Smooth muscle cell (in vitro differentiated cells): ENCODE measurements around the gene CFAP119. TPM values are rescaled to one million over a fixed set of nuclear protein-coding genes. Genes with fewer than 3 reads are reported as not detected.

ENCODE experiments used
- DNase-seq: peaks from one replicate; lab custom pipeline; 2025; ENCODE audit not compliant: unreplicated experiment; lab: John Stamatoyannopoulos, UW
- H2AFZ ChIP-seq: fragments of 200-600 bp; sonication (generic); 2 replicates; pipeline ENCODE4 v1.6.0; 2016; ENCODE audit warnings: antibody characterized with exemption, low read depth, mild to moderate bottlenecking
- H3F3A ChIP-seq: fragments of 200-600 bp; sonication (generic); 2 replicates; pipeline ENCODE4 v1.6.0; 2017; ENCODE audit warnings: antibody characterized with exemption, low read depth
- H3K27ac ChIP-seq: fragments of 200-600 bp; sonication (generic); 2 replicates; pipeline ENCODE4 v1.5.1; 2016; ENCODE audit warnings: low read depth, mild to moderate bottlenecking
- H3K27me3 ChIP-seq: fragments of 200-600 bp; sonication (generic); 2 replicates; pipeline ENCODE4 v1.6.1; 2016; ENCODE audit warnings: low read depth, mild to moderate bottlenecking
- H3K36me3 ChIP-seq: fragments of 200-600 bp; sonication (generic); 2 replicates; pipeline ENCODE4 v1.5.1; 2016; ENCODE audit warnings: low read depth
- H3K4me1 ChIP-seq: fragments of 200-600 bp; sonication (generic); 2 replicates; pipeline ENCODE4 v1.5.1; 2016; ENCODE audit warnings: low read depth
- H3K4me2 ChIP-seq: fragments of 200-600 bp; sonication (generic); 2 replicates; pipeline ENCODE4 v1.6.0; 2016; ENCODE audit warnings: mild to moderate bottlenecking
- H3K4me3 ChIP-seq: fragments of 200-600 bp; sonication (generic); 2 replicates; pipeline ENCODE4 v1.5.1; 2016; ENCODE audit warnings: mild to moderate bottlenecking
- H3K79me2 ChIP-seq: fragments of 200-600 bp; sonication (generic); 2 replicates; pipeline ENCODE4 v1.6.0; 2016; ENCODE audit warnings: low read depth, mild to moderate bottlenecking
- H3K9ac ChIP-seq: fragments of 200-600 bp; sonication (generic); 2 replicates; pipeline ENCODE4 v1.6.0; 2016; ENCODE audit warnings: low read depth
- H3K9me3 ChIP-seq: fragments of 200-600 bp; sonication (generic); replicated peaks from 2 replicates; pipeline ENCODE4 v1.5.1; 2016; ENCODE audit warnings: low read depth
- H4K20me1 ChIP-seq: fragments of 200-600 bp; sonication (generic); 2 replicates; pipeline ENCODE4 v1.6.0; 2016; ENCODE audit warnings: low read depth
- CTCF ChIP-seq: fragments of 200-600 bp; sonication (generic); IDR thresholded peaks from 2 replicates; pipeline ENCODE4 v1.5.1; 2017; ENCODE audit warnings: borderline replicate concordance, mild to moderate bottlenecking, antibody characterized with exemption; ENCODE audit not compliant: insufficient read depth, poor library complexity, severe bottlenecking
- WGBS: methylation state at CpG from one replicate; pipeline ENCODE4 v1.1.7; 2016; ENCODE audit warnings: low lambda C conversion rate; 5-methylcytosine and 5-hydroxymethylcytosine counted together
- polyA plus RNA-seq: library from polyadenylated mRNA; unstranded; fragments of >200 nt; fragmentation: Nextera tagmentation; extraction: Ambion mirVana; gene quantifications from 2 replicates; pipeline ENCODE4 v1.2.1, GENCODE V29; 2016
- total RNA-seq: library from RNA; depleted of rRNA; stranded (reverse); fragments of >200 nt; gene quantifications from 2 replicates; pipeline ENCODE4 v1.2.3, GENCODE V29; 2014

The CFAP119 gene
- total and polyA plus RNA-seq, 2 experiments from 2014 or later, result 3.5 to 5.2 TPM

DNA sequence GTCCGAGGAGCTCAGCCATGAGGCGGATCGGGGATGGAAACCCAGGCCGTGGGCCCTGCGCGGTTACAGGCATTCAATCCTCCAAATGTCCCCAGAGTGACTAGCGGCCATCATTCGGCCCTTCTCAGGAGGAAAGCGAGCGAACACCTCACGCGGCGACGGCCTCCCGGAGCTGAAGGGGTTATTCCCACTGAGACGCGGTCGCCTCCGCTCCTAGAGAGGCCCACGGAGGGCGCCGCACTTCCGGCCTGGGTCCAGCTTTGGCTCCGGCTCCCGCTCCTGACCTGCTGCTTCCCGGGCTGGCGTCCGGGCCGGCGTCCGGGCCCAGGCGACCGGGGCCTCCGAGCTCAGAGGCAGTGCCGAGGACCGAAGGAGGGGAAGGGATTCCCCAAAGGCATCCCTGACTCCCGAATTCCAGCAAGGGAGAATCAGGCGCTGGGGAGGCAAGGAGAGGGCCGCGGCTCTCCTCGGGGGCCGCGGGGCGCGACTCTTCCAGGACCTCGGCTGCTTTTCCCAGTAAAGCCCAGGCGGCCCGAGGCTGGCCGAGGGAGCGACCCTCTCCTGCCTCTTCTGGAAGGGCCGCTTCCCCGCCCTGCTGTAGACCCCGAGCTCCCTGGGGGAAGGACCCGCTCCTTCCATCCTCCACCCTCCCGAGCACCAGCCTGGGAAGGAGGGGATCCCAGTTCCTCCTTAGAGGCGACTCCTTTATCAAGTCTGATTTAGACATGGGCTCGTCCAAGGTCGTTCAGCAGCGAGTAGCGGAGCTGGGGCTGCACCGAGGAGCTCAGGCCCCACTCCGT, 43.7 kb upstream of the CFAP119 start:
- Histone ChIP-seq H3K36me3 (no peaks in the 10 kb centered on the region), H3K4me3 (peak overlapping the region; percentile 77), H3K79me2 (no peaks in the 10 kb centered on the region), H2AFZ (peak overlapping the region; percentile 78), H3K27me3 (no peaks in the 10 kb centered on the region), H4K20me1 (no peaks in the 10 kb centered on the region), H3K9ac (peak overlapping the region; percentile 82), H3F3A (peaks cover 11% of the 10 kb centered on the region), H3K4me1 (peaks cover 7% of the 10 kb centered on the region), H3K27ac (peak overlapping the region; percentile 63), H3K4me2 (peak overlapping the region; percentile 92), H3K9me3 (no peaks in the 10 kb centered on the region)
- 3% methylated on average over 61 of the region's 62 CpGs for WGBS
- peak; percentile 45 for DNase-seq
- no peak for TF ChIP-seq CTCF

DNA sequence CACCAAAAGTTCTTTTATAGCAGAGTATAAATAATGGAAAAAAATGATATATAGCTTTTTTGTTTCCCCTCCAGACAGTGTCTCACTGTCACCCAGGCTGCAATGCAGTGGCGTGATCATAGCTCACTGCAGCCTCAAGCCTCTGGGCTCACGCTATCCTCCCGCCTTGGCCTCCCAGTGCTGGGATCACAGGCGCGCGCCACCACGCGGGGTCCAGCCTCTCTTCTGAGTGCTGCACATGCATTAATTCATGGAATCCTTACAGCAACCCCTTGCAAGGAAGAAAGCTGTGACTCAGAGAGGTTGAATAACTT, 43.2 kb upstream of the CFAP119 start:
- WGBS, result 60% methylated on average over 8 of the region's 8 CpGs

DNA sequence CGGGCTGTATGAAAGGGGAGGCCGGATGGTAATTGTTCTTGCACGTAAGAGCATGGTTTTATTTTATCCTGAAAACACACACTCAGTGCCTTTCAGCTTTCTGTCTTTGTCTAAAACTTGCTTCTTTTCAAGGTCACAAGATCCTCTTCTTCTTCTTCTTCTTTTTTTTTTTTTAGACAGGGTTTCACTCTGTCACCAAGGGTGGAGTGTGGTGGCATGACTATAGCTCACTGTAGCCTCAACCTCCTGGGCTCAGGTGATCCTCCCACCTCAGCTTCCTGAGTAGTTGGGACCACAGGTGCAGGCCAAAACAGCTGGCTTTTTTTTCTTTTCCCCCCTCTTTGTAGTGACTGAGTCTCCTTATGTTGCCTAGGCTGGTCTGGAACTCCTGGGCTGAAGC, 41.1 kb upstream of the CFAP119 start:
- Histone ChIP-seq H3F3A (peaks cover 8% of the 10 kb centered on the region), H3K27ac (no peak overlapping the region), H3K79me2 (no peaks in the 10 kb centered on the region), H3K27me3 (no peaks in the 10 kb centered on the region), H2AFZ (no peak overlapping the region), H3K9ac (no peak overlapping the region), H3K4me3 (no peak overlapping the region), H3K36me3 (no peaks in the 10 kb centered on the region), H3K4me1 (peaks cover 7% of the 10 kb centered on the region), H3K9me3 (no peaks in the 10 kb centered on the region), H4K20me1 (no peaks in the 10 kb centered on the region), H3K4me2 (no peak overlapping the region)
- no peak for DNase-seq
- WGBS, result 83% methylated on average over 3 of the region's 3 CpGs
- TF ChIP-seq CTCF, result no peak

More for the DNA sequence above, 43.2 kb upstream of the CFAP119 start:
- peaks cover 7% of the 10 kb centered on the region for H3K4me1 ChIP-seq
- H3K9me3 ChIP-seq, result no peaks in the 10 kb centered on the region
- no peaks in the 10 kb centered on the region for H3K27me3 ChIP-seq
- no peak overlapping the region for H3K27ac ChIP-seq
- TF ChIP-seq CTCF, result no peak
- H3F3A ChIP-seq, result peaks cover 11% of the 10 kb centered on the region
- H3K4me2 ChIP-seq, result peak overlapping the region; percentile 92
- no peak for DNase-seq
- H2AFZ ChIP-seq, result peak overlapping the region; percentile 78
- H3K79me2 ChIP-seq, result no peaks in the 10 kb centered on the region
- H3K36me3 ChIP-seq, result no peaks in the 10 kb centered on the region
- no peaks in the 10 kb centered on the region for H4K20me1 ChIP-seq
- H3K9ac ChIP-seq, result peak overlapping the region; percentile 82
- peak overlapping the region; percentile 77 for H3K4me3 ChIP-seq

GRCh38 chr16:30797670-30798309, 35.9 kb upstream of the CFAP119 start:
- Histone ChIP-seq H3K4me1 (no peaks in the 10 kb centered on the region), H4K20me1 (no peaks in the 10 kb centered on the region), H3K9me3 (no peaks in the 10 kb centered on the region), H3K9ac (no peak overlapping the region), H3K27me3 (no peaks in the 10 kb centered on the region), H3K27ac (no peak overlapping the region), H2AFZ (no peak overlapping the region), H3K4me3 (no peak overlapping the region), H3K4me2 (no peak overlapping the region), H3K36me3 (no peaks in the 10 kb centered on the region), H3F3A (no peaks in the 10 kb centered on the region), H3K79me2 (no peaks in the 10 kb centered on the region)
- no peak for DNase-seq
- 78% methylated on average over 8 of the region's 8 CpGs for WGBS
- TF ChIP-seq CTCF, result no peak
